Mucosa of gallbladder (tissue), 1 donor: ENCODE results near the gene DCHS2. TPM values are rescaled to one million over a fixed set of nuclear protein-coding genes. Genes with fewer than 3 reads are reported as not detected.
"Not testable (repeated sequence)": the region's sequence is repeated elsewhere in the genome, so short reads cannot be mapped to it uniquely, and the experiment has no call there.

Experiments
- DNase-seq: peaks from one replicate; pipeline ENCODE4 v3.0.0-alpha.2; 2020; ENCODE audit warnings: low spot score
- total RNA-seq: library from RNA; stranded (reverse); gene quantifications from one replicate; pipeline ENCODE4 v1.2.1, GENCODE V29; 2021
- donor health status: DM: no; HTN: no; CAD: no.

DCHS2 gene
- total RNA-seq, 1 donor from 2014 or later: 14.2 TPM

GRCh38 chr4:154218051-154218450 is 273.5 kb downstream of the DCHS2 start:
- no peak for DNase-seq

GRCh38 chr4:154217384-154217783 is 274.2 kb downstream of the DCHS2 start:
- DNase-seq: not testable (repeated sequence)

- no peak for DNase-seq
Measured at GRCh38 chr4:154211506-154211905, 280.1 kb downstream of the DCHS2 start.

- no peak for DNase-seq
Measured at GRCh38 chr4:154208424-154208823, 283.2 kb downstream of the DCHS2 start.

- no peak for DNase-seq
Measured at GRCh38 chr4:154205471-154205870, 286.1 kb downstream of the DCHS2 start.

- no peak for DNase-seq
Measured at GRCh38 chr4:154194649-154195048, 296.9 kb downstream of the DCHS2 start.

- DNase-seq: no peak
Measured at GRCh38 chr4:154192585-154192984, 299.0 kb downstream of the DCHS2 start.

GRCh38 chr4:154189346-154189745 is 302.3 kb downstream of the DCHS2 start:
- DNase-seq: no peak

- no peak for DNase-seq
Measured at GRCh38 chr4:154186888-154187287, 304.7 kb downstream of the DCHS2 start.

- DNase-seq: no peak
Measured at GRCh38 chr4:154186035-154186434, 305.6 kb downstream of the DCHS2 start.

- DNase-seq: no peak
Measured at GRCh38 chr4:154184238-154184637, 307.4 kb downstream of the DCHS2 start.

GRCh38 chr4:154183264-154183663 is 308.3 kb downstream of the DCHS2 start:
- no peak for DNase-seq

Other genes with a start within 250 kb of the DCHS2 start
- gene PLRG1, start 58.6 kb upstream of the DCHS2 start, total RNA-seq: 61.8 TPM
- gene FGB, start 71.2 kb upstream of the DCHS2 start, total RNA-seq: 7.5 TPM
- gene FGA, start 98.9 kb upstream of the DCHS2 start, total RNA-seq: 20.9 TPM
- 15.0 TPM for gene FGG, start 120.9 kb upstream of the DCHS2 start, total RNA-seq